GM18498 (cell line): ENCODE measurements around the gene SFXN2.
"Not testable (repeated sequence)": the region's sequence is repeated elsewhere in the genome, so short reads cannot be mapped to it uniquely, and the experiment has no call there.

Experiments
- ATAC-seq: cut with Tn5 transposase; IDR thresholded peaks from one replicate; pipeline ENCODE4 v1.9.1; 2021; ENCODE audit warnings: mild to moderate bottlenecking, moderate library complexity; ENCODE audit not compliant: unreplicated experiment

SFXN2 gene

DNA sequence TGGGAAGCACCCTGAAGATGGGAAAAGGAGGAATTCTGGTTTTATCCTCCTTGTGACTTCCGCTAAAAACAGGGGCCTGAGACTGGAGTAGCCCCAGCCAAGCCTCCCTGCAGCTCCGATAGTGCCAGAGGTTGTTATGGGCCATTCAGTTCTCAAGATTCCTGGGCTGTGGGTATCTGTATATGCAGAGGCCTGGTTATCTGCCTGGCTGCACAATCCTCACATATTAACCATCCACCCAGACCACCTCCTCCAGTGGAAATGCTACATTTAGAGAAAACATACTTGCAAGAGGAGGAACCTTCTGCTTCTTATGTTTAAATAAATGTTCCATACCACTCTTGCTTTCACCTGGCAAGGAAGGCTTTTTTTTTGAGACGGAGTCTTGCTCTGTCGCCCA is 34.8 kb upstream of the SFXN2 start:
- ATAC-seq, result no peak

DNA sequence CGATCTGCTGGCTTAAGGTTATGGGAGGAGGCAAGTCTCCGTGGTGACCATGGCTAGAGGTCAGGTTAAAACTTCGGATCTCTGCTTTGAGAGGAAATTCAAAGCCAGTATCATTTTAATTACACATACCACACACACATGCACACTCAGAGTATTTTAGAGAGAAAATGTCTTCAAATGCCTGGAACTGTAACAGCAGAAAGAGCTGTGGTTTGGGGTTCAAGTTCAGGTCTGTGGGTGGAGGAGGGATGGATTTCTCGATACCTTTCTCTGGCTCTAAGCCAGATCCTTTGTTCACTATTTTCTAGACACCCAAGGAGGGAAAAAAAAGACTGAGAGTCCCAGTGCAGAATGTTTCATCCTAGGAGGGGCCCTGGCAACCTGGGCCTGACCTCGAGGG is 32.7 kb upstream of the SFXN2 start:
- ATAC-seq, result no peak

DNA sequence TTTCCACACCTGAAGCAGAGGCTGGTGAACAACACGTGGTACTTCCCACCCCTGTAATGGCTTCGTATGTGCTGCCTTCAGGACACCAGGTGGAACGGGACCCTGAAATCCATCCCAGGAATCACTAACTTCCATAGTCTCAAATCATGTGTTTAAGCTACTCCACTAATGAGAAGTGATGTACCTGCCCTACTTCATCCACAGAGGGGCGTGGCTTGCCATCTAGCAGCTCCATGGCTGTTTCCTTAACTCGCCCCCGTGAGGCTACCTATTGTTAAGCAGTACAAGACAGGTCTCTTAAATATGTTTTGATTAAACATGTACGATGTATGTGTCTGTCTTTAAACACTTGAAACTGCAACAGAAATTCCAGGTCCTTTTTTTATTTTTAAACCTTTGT is 32.0 kb upstream of the SFXN2 start:
- no peak for ATAC-seq

DNA sequence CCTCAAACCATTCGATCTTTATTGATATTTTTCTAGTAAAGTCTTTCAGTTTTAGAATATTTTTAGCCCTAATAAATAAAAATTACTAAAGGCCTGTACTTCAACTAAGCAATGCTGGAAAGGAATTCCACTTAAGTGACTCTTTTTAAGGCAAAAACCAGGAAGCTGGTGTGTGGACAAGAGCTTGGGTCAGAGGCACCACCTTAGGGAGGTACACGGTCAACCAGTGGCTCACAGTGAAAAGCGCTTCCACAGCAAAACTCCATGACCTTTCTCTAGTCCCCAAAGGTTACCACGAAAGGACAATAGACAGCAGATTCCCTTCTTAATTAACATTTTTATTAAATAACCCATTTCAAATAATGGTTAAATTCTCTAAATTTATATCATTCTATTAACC is 31.5 kb upstream of the SFXN2 start:
- no peak for ATAC-seq

DNA sequence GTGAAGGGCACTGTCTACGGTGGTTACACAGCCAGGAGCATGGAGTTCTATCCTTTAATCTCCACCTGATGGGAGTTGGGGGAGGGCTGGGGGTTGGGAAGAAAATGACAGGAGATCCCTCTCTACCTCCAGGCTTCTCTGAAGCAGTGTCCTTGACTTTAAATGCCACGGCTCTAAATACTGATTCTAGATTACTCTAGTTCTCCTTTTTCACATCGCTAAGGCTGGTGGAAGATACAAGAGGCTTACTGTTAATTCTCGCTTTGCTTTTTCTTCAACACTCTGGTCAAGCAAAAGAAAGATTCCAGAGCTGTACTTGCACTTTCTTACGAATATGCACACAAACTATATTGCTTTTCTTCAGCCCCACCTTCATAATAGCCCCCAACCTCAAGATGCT is 30.7 kb upstream of the SFXN2 start:
- no peak for ATAC-seq

DNA sequence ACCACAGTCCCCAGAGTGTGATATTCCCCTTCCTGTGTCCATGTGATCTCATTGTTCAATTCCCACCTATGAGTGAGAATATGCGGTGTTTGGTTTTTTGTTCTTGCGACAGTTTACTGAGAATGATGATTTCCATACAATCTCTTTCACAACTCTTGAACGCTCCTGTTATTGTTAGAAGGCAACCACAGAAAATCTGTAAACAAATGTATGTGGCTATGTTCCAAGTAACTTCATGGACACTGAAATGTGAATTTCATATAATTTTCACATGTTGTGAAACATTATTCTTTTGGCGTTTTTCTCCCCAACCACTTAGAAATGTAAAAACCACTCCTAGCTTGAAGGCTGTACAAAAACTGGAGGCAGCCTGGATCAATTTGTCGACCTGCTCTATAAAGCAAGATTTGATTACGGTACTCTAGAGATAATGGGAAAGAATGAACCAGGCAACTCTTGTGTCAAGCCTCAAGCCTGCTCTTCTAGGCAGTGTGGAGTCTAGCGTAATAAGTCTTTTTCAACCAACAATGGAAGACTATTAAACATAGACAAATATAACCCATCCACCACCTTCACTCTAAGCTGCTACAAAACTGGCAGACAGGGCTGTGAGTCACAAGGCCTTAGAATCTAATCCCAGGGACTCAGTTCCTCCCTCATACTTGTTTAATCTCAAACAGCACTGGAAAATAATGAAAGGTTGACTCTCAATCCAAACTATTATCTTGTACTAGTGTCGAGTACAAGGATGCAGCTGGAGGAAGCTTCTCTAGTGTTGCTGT is 23.0 kb upstream of the SFXN2 start:
- ATAC-seq, result no peak

DNA sequence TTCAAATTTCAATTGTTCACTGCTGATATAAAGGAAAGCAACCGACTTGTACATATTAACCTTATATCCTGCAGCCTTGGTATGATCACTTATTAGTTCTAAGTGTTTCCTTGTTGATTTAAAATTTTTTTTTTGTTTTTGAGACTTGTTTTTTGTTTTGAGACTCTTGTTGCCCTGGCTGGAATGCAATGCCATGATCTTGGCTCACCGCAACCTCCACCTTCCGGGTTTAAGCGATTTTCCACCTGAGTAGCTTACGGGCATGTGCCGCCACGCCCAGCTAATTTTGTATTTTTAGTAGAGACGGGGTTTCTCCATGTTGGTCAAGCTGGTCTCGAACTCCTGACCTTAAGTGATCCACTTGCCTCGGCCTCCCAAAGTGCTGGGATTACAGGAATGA is 19.0 kb upstream of the SFXN2 start:
- not testable (repeated sequence) for ATAC-seq

DNA sequence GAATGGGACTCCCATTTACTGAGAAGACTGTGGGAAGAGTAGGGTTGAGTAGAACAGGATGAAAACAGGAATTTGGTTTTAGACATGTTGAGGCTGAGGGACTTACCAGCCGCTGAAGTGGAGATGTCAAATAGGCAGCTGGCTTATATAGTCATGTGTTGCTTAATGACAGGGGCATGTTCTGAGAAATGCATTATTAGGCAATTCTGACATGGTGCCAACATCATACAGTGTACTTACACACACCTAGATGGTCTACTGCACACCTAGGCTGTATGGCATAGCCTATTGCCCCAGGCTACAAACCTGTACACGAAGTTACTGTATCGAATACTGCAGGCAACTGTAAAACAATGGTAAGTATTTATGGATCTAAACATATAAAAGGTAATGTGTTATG is 17.7 kb upstream of the SFXN2 start:
- ATAC-seq, result no peak

DNA sequence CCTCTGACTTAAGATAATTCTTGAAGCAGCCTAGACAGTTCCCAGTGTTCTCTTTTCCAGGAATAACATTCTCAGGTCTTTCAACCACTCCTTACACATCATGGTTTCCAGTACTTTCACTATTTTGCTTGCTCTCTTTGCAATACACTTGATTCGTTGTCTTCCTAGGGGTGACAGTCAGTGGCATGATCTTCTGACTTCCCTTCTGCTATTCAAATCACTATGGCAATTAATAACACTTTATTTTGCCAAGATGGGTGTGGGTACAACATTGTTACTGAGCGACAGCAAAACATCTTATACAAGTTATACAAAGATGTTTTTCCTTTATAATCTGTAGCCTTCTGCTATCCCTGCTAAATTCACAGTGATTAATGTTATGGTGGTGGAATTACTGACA is 15.5 kb upstream of the SFXN2 start:
- ATAC-seq, result no peak

DNA sequence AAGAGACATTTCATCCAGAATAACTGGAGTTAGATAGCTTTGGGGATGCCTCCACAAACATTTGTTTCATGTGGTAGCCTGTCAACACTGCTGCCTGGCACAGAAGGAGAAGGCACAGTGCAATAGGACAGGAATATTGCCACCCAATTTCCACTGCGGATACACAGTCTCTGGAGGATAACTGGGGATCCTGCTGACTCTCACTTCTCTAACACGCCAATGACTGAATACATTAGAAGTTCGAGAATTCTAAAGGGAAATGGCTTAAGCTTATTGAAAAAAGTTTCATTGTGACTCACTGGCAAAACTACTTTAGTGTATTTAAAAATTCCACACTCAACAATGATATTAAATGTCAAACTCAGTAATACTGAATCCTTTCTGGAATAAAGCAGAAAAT is 13.2 kb upstream of the SFXN2 start:
- no peak for ATAC-seq

DNA sequence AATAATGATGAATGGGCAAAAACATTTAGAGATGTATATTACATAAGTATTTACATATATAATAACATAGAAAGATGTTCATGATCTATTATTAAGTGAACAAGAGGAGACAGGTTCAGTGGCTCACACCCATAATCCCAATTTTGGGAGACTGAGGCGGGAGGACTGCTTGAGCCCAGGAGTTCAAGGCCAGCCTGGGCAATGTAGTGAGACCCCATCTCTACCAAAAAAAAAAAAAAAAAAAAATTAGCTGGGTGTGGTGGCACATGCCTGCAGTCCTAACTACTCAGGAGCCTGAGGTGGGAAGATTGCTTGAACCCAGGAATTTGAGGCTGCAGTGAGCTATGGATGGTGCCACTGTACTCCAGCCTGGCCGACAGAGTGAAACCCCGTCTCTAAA is 12.6 kb upstream of the SFXN2 start:
- ATAC-seq, result no peak

DNA sequence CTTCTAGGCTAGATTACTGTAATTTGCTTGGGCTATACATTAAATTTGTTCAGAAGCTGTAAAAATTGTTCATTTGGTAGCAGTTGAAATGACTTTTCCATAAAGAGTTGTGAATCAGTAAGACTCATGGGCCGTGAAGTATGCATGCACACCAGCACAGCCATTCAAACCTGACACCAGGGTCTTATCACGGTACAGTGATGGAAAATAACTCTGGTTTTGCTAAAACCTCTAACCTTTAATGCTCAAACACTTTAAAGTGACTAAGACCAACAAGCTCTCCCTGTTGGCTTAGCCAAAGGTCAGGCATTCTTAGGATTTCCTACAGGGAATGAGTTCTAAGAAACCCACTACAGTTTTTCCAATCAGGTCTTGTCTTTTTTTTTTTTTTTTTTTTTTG is 11.7 kb upstream of the SFXN2 start:
- ATAC-seq, result no peak

DNA sequence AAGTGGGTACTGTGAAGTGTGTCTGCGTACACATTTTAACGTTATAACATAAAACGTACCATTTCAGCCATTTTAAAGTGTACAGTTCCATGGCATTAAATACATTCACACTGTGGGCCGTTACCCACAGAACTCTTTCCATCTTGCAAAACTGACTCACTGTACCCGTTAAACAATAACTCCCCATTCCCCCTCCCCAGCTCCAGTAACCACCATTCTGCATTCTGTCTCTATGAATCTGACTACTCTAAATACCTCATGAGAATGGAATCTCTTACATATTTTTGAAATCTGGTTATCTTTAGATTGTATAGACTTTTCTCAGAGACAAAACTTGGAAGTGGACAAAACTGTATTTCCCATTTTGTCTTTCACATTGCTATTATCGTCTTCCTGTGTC is 9.5 kb upstream of the SFXN2 start:
- ATAC-seq, result no peak

DNA sequence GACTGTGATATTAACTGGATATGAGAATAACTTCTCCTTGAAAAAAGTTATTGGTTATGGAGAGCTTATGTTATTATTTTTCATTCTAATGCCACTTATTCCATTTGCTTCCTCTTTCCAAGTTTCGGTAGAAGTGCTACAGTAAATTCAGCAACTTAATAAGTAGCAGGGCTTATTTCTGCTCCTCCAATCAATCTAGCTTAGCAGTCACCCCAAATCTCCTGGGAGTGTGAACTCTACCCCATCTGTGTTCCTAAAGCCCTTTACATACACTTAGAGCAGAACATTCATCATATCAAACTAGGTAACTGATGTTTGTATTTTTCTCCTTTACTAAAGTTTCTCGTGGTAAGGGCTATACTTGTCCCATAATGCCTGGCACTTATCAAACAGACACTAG is 8.9 kb upstream of the SFXN2 start:
- ATAC-seq, result no peak

DNA sequence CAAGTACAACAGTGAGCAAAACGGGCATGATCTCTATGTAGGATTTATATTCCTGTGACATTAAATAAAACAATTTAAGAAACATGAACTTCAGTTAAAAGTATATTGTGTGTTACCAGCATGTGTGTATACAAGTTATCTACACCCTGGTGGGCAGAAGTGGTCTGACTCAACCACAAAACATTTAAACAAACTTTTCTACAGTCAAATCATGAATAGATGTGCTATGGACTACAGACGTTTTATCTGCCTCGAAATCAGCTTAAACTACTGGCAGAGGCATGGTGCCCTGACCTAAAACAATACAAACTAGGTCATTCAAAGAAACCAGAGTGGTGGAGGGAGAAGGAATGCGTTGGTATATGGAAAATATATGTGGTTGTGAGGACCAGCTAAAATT is 3.8 kb upstream of the SFXN2 start:
- ATAC-seq, result no peak

DNA sequence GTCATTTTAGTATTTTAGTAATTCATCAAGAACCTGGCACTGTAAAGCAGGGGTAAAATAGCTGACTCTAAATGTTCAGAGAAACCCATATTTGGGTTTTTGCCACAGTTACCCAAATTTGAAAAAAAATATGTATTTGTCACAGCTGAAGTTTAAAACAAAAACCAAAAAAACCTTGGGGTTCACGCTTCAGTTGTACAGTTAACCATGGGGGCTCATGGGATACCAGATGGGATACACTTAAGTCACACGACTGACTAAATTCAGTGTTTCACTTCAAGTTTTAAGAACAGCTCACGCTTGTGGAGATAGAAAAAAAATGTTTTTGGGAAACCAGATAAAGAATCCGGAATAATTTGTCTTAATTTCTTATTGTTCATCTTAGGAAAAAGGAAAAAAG is 2.3 kb upstream of the SFXN2 start:
- no peak for ATAC-seq

DNA sequence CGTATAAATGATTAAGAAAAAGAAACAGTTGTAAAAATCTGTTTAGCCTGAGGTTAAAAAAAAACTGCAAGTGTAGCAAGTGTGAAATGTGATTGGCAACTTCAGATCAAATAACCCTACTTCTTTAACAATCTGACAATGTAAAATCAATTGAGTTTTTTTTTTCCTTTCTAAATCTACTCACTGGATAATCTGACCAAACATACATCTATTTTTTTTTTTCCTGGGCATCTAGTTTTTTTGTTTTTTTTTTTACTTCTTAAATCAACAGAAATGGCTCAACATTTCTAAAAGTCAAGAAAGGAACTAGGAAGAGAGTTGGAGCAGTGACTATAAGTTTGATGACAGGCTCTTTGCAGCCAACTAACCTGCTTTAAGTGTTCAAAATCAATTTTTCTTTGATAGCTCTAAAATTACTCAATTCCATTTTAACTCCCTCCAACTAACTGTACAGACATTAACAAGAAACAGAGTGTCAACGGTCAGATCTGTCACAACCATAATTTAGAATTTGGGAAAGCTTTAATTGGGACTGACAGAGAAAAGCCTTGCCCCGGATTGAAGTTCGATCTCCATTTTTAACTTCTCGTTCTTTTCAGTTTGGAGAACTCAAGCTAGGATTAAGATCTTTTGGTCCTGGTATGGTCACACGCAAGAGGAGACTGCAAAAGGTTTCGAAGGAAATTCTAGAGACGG is 1.4 kb upstream of the SFXN2 start:
- ATAC-seq, result no peak

DNA sequence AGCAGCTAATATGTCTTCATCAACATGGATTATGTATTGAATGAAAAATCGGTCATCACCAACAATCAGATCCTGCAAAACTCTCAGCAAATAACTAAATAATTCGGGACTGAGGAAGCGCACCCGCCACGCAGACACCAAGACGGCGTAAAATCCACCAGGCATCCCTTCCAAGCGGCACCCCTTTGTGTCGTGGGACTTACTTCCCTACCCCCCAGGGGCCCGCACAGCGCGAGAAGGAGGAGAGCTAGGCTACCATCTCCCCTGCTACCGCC is 960 bp upstream of the SFXN2 start:
- peak; percentile 48 for ATAC-seq

DNA sequence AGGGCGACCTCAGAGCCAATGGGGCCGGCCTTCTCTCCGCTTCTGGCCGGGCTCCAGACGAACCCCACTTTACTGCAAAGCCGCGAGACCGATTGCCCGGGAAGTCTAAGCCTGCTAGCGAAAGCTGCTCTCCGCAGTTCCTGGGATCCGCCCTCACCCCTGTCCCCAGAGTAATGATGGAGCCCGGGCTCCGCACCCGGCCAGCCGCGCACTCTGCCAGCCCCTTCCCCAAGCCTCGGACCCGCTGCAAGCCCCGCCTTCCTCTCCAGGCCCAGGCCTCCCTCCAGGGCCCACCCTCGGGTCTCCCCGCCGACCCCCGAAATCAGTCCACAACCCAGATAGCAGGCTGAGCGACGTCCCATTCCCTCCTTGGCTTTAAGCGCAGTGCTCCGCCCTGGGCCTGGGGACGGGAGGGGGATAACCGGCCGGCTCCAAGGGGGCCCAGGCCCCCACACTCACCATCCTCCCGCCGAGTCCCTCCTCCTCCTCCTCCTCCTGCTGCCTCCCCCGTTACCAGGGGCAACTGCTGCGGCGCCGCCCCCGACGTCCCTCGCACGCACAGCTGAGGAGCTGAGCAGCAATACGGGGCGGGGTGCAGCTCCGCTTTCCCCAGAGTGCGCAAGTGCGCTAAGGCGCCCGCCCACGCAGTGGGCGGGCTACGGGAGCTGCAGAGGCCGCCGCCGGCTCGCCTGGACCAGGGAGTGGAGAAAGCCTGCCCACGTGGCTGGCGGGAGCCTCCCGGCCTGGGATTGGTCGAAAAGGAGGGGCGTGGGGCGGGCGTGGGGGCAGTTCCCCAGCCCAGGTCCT is 419 bp upstream of the SFXN2 start, which contains the start of gene ARL3:
TSS of gene ARL3 (minus strand) at position 584 of the 807 bp plus-strand sequence. CDS start at position 462, 122 bp downstream.
- peak; percentile 83 for ATAC-seq

DNA sequence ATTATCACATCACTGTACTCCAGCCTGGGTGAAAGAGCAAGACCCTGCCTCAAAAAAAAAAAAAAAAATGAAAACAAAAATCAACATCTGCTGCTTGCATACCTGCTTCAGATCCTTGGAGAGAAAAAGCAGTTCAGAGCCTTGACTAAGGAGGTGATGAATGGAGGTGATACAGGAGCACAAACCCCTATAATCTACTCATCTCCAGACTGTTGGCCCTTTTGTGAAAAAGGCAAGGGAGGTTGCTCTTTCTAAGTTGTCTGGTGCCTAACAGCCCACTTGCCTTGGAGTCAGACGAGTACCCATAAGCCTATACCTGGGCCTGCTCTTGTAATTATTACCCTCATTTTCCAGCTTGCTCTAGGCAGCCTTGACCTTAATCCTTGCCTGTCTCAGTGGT is 1.4 kb downstream of the SFXN2 start:
- no peak for ATAC-seq

DNA sequence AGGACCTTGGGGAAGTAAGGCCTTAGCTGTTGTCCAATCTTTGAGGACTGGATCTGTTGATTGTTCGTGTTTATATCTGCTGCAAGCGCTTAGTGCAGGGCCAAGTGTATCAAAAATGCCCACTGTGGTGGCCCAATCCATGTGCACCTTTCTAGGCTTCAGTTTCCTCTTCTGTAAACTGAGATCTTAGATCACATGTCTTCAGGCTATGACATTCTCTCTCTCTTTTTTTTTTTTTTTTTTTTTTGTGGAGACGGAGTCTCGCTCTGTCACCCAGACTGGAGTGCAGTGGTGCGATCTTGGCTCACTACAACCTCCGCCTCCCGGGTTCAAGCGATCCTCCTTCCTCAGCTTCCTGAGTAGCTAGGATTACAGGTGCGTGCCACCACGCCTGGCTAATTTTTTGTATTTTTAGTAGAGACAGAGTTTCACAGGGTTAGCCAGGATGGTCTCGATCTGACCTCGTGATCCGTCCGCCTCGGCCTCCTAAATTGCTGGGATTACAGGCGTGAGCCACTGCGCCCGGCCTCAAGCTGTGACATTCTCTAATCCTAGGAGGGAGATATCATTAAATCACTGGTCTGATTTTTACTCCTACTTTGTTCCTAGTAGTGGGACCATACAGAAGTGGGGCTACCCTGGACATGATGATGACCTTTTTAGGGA is 2.6 kb downstream of the SFXN2 start:
- not testable (repeated sequence) for ATAC-seq
